Measurements from ENCODE around the gene GTF2F2. TPM values are rescaled to one million over a fixed set of nuclear protein-coding genes. Genes with fewer than 3 reads are reported as not detected.

GTF2F2 gene
- total and polyA plus RNA-seq, 2 donors (not counting 1 experiment from before 2014, with no cell fraction given) = 5.9 to 19.6 TPM

DNA sequence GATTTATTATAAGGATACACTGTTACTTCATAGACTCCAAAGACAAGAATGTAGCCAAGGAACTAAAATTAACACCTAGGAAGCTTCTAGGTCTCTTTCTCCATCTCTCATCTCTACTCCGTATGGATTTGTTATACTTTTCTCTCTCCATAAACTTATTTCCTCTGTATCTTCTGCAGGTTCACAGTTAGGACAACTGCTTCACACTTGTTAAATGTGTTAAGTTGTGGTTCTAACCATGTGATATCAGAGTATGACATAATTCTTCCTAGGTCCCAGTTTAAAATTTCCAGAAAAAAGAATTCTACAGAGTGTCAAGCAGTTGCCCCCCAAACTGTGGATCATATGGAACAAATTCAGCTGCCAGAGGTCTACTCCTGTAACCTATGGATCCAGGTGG lies 42.3 kb upstream of the GTF2F2 start:
- ATAC-seq (ENCODE audit: low read depth) = no peak
- no peak overlapping the region for H3K4me3 ChIP-seq (ENCODE audit: control extremely low read depth in 1 of 5, extremely low read depth in 1 of 5, insufficient read depth in 1 of 5, low read depth in 2 of 5, low read length in 4 of 5)
- H3K27ac Mint-ChIP-seq = no peak overlapping the region
- no peaks in the 10 kb centered on the region for H4K20me1 ChIP-seq (ENCODE audit: control insufficient read depth, insufficient read depth, low read length, poor library complexity, severe bottlenecking)
- DNase-seq = no peak
- POLR2A ChIA-PET = no interaction called here
- CTCF ChIA-PET = no interaction called here
- H2AFZ ChIP-seq (ENCODE audit: insufficient read depth, low read depth, low read length, poor library complexity, severe bottlenecking) = no peak overlapping the region
- H3K27ac ChIP-seq (ENCODE audit: low read length in 2 of 2) = no peak overlapping the region
- no peak overlapping the region for H3K4me2 ChIP-seq (replicated peaks; ENCODE audit: low read depth, low read length, poor library complexity, severe bottlenecking)
- peaks cover 20% of the 10 kb centered on the region for H3K27me3 Mint-ChIP-seq
- no peaks in the 10 kb centered on the region for H3K4me1 ChIP-seq (ENCODE audit: control insufficient read depth in 2 of 2, insufficient read depth in 2 of 2, low read length in 2 of 2)
- no peak overlapping the region for H3K9ac ChIP-seq (ENCODE audit: low read length)
- no peaks in the 10 kb centered on the region for H3K36me3 ChIP-seq (replicated peaks in 1 of 2; ENCODE audit: control extremely low read depth in 1 of 2, control insufficient read depth in 1 of 2, extremely low read depth in 1 of 2, insufficient read depth in 2 of 2, low read length in 1 of 2)
- WGBS (ENCODE audit: insufficient coverage) = no CpG with 5 or more reads among the region's 1 CpG
- H3K27me3 ChIP-seq (replicated peaks in 1 of 4; ENCODE audit: control extremely low read depth in 1 of 4, control insufficient read depth in 3 of 4, insufficient read depth in 4 of 4, low read length in 3 of 4) = peaks cover 0 to under 1% (median 0%) of the 10 kb centered on the region in 4 experiments
- H3K79me2 ChIP-seq (ENCODE audit: control insufficient read depth, insufficient read depth, low read length) = no peaks in the 10 kb centered on the region
- intact Hi-C loops (cut with micrococcal nuclease) = no loop called here
- H3K9me3 ChIP-seq (ENCODE audit: control extremely low read depth in 1 of 3, control insufficient read depth in 2 of 3, insufficient read depth in 1 of 3, low read length in 2 of 3) = no peaks in the 10 kb centered on the region
- TF ChIP-seq CTCF (IDR thresholded peaks at IDR 0.05) = no peak
- TF ChIP-seq EZH2 (IDR thresholded peaks at IDR 0.05; ENCODE audit: borderline replicate concordance, insufficient read depth, low read depth, low read length, poor library complexity, severe bottlenecking) = no peak
- H3K4me3 Mint-ChIP-seq = no peak overlapping the region
- no peaks in the 10 kb centered on the region for H3K9me3 Mint-ChIP-seq (ENCODE audit: insufficient read depth)
- no peaks in the 10 kb centered on the region for H3K4me1 Mint-ChIP-seq

DNA sequence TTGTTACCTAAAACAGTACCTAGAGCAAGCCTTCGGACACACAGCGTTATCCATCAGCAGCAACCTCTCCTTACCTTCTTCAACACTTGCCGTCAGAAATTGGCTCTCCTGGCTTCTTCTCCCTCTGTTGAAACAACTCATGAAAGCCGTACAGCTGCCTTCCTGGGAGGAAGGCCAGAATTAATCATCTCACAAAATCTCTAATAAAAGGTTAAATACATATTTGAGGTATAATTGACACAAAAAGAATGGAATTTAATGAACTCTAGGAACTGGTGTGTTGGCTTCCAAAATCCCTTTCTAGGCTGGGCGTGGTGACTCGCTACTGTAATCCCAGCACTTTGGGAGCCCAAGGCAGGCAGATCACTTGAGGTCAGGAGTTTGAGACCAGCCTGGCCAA lies 37.3 kb upstream of the GTF2F2 start:
- no peaks in the 10 kb centered on the region for H3K9me3 Mint-ChIP-seq (ENCODE audit: insufficient read depth)
- Histone ChIP-seq H3K79me2 (ENCODE audit: control insufficient read depth, insufficient read depth, low read length) (no peaks in the 10 kb centered on the region), H3K27me3 (replicated peaks in 1 of 4; ENCODE audit: control extremely low read depth in 1 of 4, control insufficient read depth in 3 of 4, insufficient read depth in 4 of 4, low read length in 3 of 4) (no peaks in the 10 kb centered on the region), H2AFZ (ENCODE audit: insufficient read depth, low read depth, low read length, poor library complexity, severe bottlenecking) (no peak overlapping the region), H3K4me1 (ENCODE audit: control insufficient read depth in 2 of 2, insufficient read depth in 2 of 2, low read length in 2 of 2) (no peaks in the 10 kb centered on the region), H3K9ac (ENCODE audit: low read length) (no peak overlapping the region), H3K9me3 (ENCODE audit: control extremely low read depth in 1 of 3, control insufficient read depth in 2 of 3, insufficient read depth in 1 of 3, low read length in 2 of 3) (no peaks in the 10 kb centered on the region), H4K20me1 (ENCODE audit: control insufficient read depth, insufficient read depth, low read length, poor library complexity, severe bottlenecking) (no peaks in the 10 kb centered on the region), H3K4me2 (replicated peaks; ENCODE audit: low read depth, low read length, poor library complexity, severe bottlenecking) (no peak overlapping the region), H3K36me3 (replicated peaks in 1 of 2; ENCODE audit: control extremely low read depth in 1 of 2, control insufficient read depth in 1 of 2, extremely low read depth in 1 of 2, insufficient read depth in 2 of 2, low read length in 1 of 2) (no peaks in the 10 kb centered on the region), H3K4me3 (ENCODE audit: control extremely low read depth in 1 of 5, extremely low read depth in 1 of 5, insufficient read depth in 1 of 5, low read depth in 2 of 5, low read length in 4 of 5) (no peak overlapping the region), H3K27ac (ENCODE audit: low read length in 2 of 2) (no peak overlapping the region)
- no peak for ATAC-seq (ENCODE audit: low read depth)
- peaks cover 3% of the 10 kb centered on the region for H3K27me3 Mint-ChIP-seq
- H3K4me1 Mint-ChIP-seq = no peaks in the 10 kb centered on the region
- DNase-seq = no peak
- intact Hi-C loops (cut with micrococcal nuclease) = no loop called here
- no peak overlapping the region for H3K4me3 Mint-ChIP-seq
- ChIA-PET CTCF (no interaction called here), POLR2A (no interaction called here)
- 100% methylated on average over 4 of the region's 6 CpGs for WGBS (ENCODE audit: insufficient coverage)
- TF ChIP-seq EZH2 (IDR thresholded peaks at IDR 0.05; ENCODE audit: borderline replicate concordance, insufficient read depth, low read depth, low read length, poor library complexity, severe bottlenecking) (no peak), CTCF (IDR thresholded peaks at IDR 0.05) (no peak)
- H3K27ac Mint-ChIP-seq = no peak overlapping the region
